Measurements from ENCODE around the gene IGSF9.

DNA sequence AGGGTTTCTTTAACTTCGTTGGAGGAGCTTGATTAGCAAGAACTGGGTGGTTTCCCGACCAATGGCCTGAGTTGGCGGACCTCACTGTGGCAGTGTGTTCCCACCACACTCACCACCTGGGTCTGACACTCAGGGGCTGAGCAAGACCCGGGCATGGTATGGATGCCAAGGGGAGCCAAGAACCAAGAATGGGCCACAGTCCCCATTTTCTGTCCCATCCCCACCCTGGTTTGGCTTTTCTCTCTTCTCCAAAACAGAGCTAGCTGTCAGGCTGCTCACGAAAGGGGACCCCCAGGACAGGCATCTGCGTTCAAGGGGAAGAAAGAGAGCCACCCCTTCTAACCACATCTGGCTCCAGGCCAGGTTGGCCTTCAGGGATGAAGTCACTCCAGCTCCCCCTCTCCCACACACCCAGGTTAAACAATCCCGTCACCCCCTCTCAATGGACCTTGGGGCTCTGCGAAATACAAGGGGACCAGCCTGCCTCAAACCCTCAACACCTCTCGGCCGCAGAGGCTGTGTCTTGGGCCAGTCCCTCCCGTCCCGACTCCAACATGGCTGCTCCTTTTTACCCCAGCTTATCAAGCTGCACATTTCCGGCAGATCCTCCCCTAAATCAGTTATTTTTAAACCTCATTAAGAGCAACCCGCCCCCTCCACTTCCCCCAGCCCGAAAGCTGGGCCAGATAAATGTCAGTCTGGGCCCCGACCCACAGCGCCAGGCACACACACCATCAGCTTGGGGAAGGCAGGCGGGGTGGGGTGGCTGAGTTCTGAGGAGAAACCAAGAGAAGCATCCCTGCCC lies 23.5 kb downstream of the IGSF9 start:
- TF ChIP-seq, protein P1, sequence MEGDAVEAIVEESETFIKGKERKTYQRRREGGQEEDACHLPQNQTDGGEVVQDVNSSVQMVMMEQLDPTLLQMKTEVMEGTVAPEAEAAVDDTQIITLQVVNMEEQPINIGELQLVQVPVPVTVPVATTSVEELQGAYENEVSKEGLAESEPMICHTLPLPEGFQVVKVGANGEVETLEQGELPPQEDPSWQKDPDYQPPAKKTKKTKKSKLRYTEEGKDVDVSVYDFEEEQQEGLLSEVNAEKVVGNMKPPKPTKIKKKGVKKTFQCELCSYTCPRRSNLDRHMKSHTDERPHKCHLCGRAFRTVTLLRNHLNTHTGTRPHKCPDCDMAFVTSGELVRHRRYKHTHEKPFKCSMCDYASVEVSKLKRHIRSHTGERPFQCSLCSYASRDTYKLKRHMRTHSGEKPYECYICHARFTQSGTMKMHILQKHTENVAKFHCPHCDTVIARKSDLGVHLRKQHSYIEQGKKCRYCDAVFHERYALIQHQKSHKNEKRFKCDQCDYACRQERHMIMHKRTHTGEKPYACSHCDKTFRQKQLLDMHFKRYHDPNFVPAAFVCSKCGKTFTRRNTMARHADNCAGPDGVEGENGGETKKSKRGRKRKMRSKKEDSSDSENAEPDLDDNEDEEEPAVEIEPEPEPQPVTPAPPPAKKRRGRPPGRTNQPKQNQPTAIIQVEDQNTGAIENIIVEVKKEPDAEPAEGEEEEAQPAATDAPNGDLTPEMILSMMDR (IDR thresholded peaks at IDR 0.05): no peak
- no peak for TF ChIP-seq POLR2A (IDR thresholded peaks at IDR 0.05)

Measured in uterus (tissue), 2 donors.